B cell (primary cell): ENCODE measurements around the gene CHAT. TPM values are rescaled to one million over a fixed set of nuclear protein-coding genes. Genes with fewer than 3 reads are reported as not detected.

Source experiments
- ATAC-seq: fragments of 200-7000 bp; cut with Tn5 transposase; one replicate; pipeline ENCODE4 v1.10.0; 2021; ENCODE audit warnings: low read depth, mild to moderate bottlenecking, moderate number of reproducible peaks, moderate library complexity
- CTCF ChIA-PET: fragments of 350-600 bp; sonication (Branson Sonifier 250); formaldehyde crosslinking; loops from one replicate; lab custom pipeline; 2021; ENCODE audit warnings: antibody characterized with exemption, inconsistent platforms; lab: Charles Lee
- POLR2A ChIA-PET: fragments of 350-600 bp; sonication (Branson Sonifier 250); formaldehyde crosslinking; loops from one replicate; lab custom pipeline; 2021; ENCODE audit warnings: antibody characterized with exemption; lab: Charles Lee
- DNase-seq: peaks from one replicate; pipeline ENCODE4 v3.0.0; 2013
- H2AFZ ChIP-seq: 2 replicates; pipeline ENCODE4 v1.6.1; 2012; ENCODE audit warnings: mild to moderate bottlenecking, low read depth, low read length; ENCODE audit not compliant: insufficient read depth, poor library complexity, severe bottlenecking
- H3K27ac ChIP-seq, 2 donors: 1 replicate in 1 of 2; 2 replicates in 1 of 2; pipeline ENCODE4 v1.5.1; 2012 to 2013; ENCODE audit warnings: low read length in 2 of 2, mild to moderate bottlenecking in 2 of 2, moderate library complexity in 1 of 2
- H3K27me3 ChIP-seq, 4 experiments: fragments of 200-600 bp in 1 of 4; sonication (generic) in 1 of 4; replicated peaks in 1 of 4; 1 replicate in 2 of 4; 2 replicates in 2 of 4; pipeline versions ENCODE4 v1.6.1 to v1.7.0; 2013 to 2016; ENCODE audit warnings: low read length in 3 of 4, mild to moderate bottlenecking in 2 of 4, mixed read lengths in 1 of 4, moderate library complexity in 1 of 4; ENCODE audit not compliant: insufficient read depth in 4 of 4, control insufficient read depth in 3 of 4; ENCODE audit errors: control extremely low read depth in 1 of 4
- H3K36me3 ChIP-seq, 2 experiments: replicated peaks in 1 of 2; 1 replicate in 1 of 2; 2 replicates in 1 of 2; pipeline versions ENCODE4 v1.6.1 to v1.7.1; 2013; ENCODE audit warnings: low read length in 1 of 2; ENCODE audit not compliant: insufficient read depth in 2 of 2, control insufficient read depth in 1 of 2; ENCODE audit errors: control extremely low read depth in 1 of 2, extremely low read depth in 1 of 2
- H3K4me1 ChIP-seq, 2 donors: fragments of 200-600 bp in 1 of 2; sonication (generic) in 1 of 2; 1 replicate in 1 of 2; 2 replicates in 1 of 2; pipeline versions ENCODE4 v1.5.1 to v1.6.1; 2013 to 2017; ENCODE audit warnings: low read length in 2 of 2; ENCODE audit not compliant: control insufficient read depth in 2 of 2, insufficient read depth in 2 of 2
- H3K4me2 ChIP-seq: replicated peaks from 2 replicates; pipeline ENCODE3; 2012; ENCODE audit warnings: mild to moderate bottlenecking, low read depth, low read length; ENCODE audit not compliant: poor library complexity, severe bottlenecking
- H3K4me3 ChIP-seq, 5 experiments: fragments of 200-600 bp in 1 of 5; sonication (generic) in 1 of 5; 1 replicate in 3 of 5; 2 replicates in 2 of 5; pipeline versions ENCODE4 v1.5.1 to v1.7.0; 2011 to 2016; ENCODE audit warnings: low read length in 4 of 5, mild to moderate bottlenecking in 4 of 5, low read depth in 2 of 5, control low read depth in 1 of 5, moderate library complexity in 1 of 5; ENCODE audit not compliant: insufficient read depth in 1 of 5; ENCODE audit errors: control extremely low read depth in 1 of 5, extremely low read depth in 1 of 5
- H3K79me2 ChIP-seq: fragments of 200-600 bp; sonication (generic); one replicate; pipeline ENCODE4 v1.6.0; 2016; ENCODE audit warnings: low read length; ENCODE audit not compliant: control insufficient read depth, insufficient read depth
- H3K9ac ChIP-seq: fragments of 200-600 bp; sonication (generic); 2 replicates; pipeline ENCODE4 v1.6.1; 2017; ENCODE audit warnings: mild to moderate bottlenecking, low read length, moderate library complexity
- H3K9me3 ChIP-seq, 3 donors: one replicate each; pipeline versions ENCODE4 v1.6.1 to v1.7.1; 2013; ENCODE audit warnings: low read length in 2 of 3; ENCODE audit not compliant: control insufficient read depth in 2 of 3, insufficient read depth in 1 of 3; ENCODE audit errors: control extremely low read depth in 1 of 3
- H4K20me1 ChIP-seq: 2 replicates; pipeline ENCODE4 v1.6.0; 2012; ENCODE audit warnings: mild to moderate bottlenecking, low read length; ENCODE audit not compliant: insufficient read depth, control insufficient read depth, poor library complexity, severe bottlenecking
- H3K27ac Mint-ChIP-seq: one replicate; pipeline ENCODE4 v1.8.0; 2021; ENCODE audit warnings: mixed read lengths
- H3K27me3 Mint-ChIP-seq: one replicate; pipeline ENCODE4 v1.8.0; 2021; ENCODE audit warnings: mixed read lengths
- H3K4me1 Mint-ChIP-seq: one replicate; pipeline ENCODE4 v1.8.0; 2021; ENCODE audit warnings: mixed read lengths
- H3K4me3 Mint-ChIP-seq: one replicate; pipeline ENCODE4 v1.8.0; 2021; ENCODE audit warnings: mixed read lengths
- H3K9me3 Mint-ChIP-seq: one replicate; pipeline ENCODE4 v1.8.0; 2022; ENCODE audit warnings: mixed read lengths; ENCODE audit not compliant: insufficient read depth
- CTCF ChIP-seq: fragments of 200-600 bp; IDR thresholded peaks from one replicate; pipeline ENCODE4 v1.8.0; 2022; ENCODE audit warnings: antibody characterized with exemption, mild to moderate bottlenecking
- EZH2 ChIP-seq: IDR thresholded peaks from 2 replicates; pipeline ENCODE4 v1.6.1; 2012; ENCODE audit warnings: borderline replicate concordance, low read depth, mild to moderate bottlenecking, moderate library complexity, low read length; ENCODE audit not compliant: insufficient read depth, poor library complexity, severe bottlenecking
- WGBS: methylation state at CpG from one replicate; pipeline ENCODE4 v1.1.5; 2013; ENCODE audit warnings: missing lambda C conversion rate; ENCODE audit not compliant: insufficient coverage; 5-methylcytosine and 5-hydroxymethylcytosine counted together
- intact Hi-C: fragments of 100-400 bp; cut with micrococcal nuclease; formaldehyde crosslinking; loops from one replicate; pipeline ENCODE4 v1.10.0; 2022
- polyA plus RNA-seq: library from polyadenylated mRNA; depleted of rRNA; stranded (reverse); fragments of >200 nt; gene quantifications from 2 replicates; pipeline ENCODE4 v1.2.3, GENCODE V29; 2012
- total RNA-seq, 2 donors: library from RNA; stranded (reverse); fragments of 120-200 nt in 1 of 2; gene quantifications; 1 replicate in 1 of 2; 2 replicates in 1 of 2; pipeline versions ENCODE4 v1.2.3 to v1.2.4, GENCODE V29; 2013 to 2022

Gene CHAT
- total and polyA plus RNA-seq, 2 donors (not counting 1 experiment from before 2014, with no cell fraction given), result not detected

GRCh38 chr10:49599546-49599945, 14.3 kb upstream of the CHAT start:
- Mint-ChIP-seq H3K27me3 (peaks cover 46% of the 10 kb centered on the region), H3K27ac (no peak overlapping the region), H3K9me3 (no peaks in the 10 kb centered on the region), H3K4me3 (no peak overlapping the region), H3K4me1 (no peaks in the 10 kb centered on the region)
- no peak overlapping the region for H3K27ac ChIP-seq
- intact Hi-C loops, result no loop called here
- no peaks in the 10 kb centered on the region for H3K79me2 ChIP-seq
- CTCF ChIA-PET, result no interaction called here
- ATAC-seq, result no peak
- H3K36me3 ChIP-seq, result no peaks in the 10 kb centered on the region
- no peak overlapping the region for H2AFZ ChIP-seq
- H3K9me3 ChIP-seq, result no peaks in the 10 kb centered on the region
- no peak overlapping the region for H3K9ac ChIP-seq
- POLR2A ChIA-PET, result no interaction called here
- H3K4me2 ChIP-seq, result no peak overlapping the region
- H3K4me1 ChIP-seq, result no peaks in the 10 kb centered on the region
- peaks cover 0 to 3% (median 1%) of the 10 kb centered on the region in 4 experiments for H3K27me3 ChIP-seq
- no peak for DNase-seq
- H3K4me3 ChIP-seq, result no peak overlapping the region
- TF ChIP-seq EZH2 (no peak), CTCF (no peak)
- H4K20me1 ChIP-seq, result no peaks in the 10 kb centered on the region
- WGBS, result 60% methylated on average over 3 of the region's 3 CpGs

- Histone ChIP-seq H4K20me1 (no peaks in the 10 kb centered on the region), H3K4me1 (no peaks in the 10 kb centered on the region), H3K9me3 (no peaks in the 10 kb centered on the region), H3K79me2 (no peaks in the 10 kb centered on the region), H3K27me3 (peaks cover 0 to 6% (median 2%) of the 10 kb centered on the region in 4 experiments), H3K9ac (no peak overlapping the region), H3K36me3 (no peaks in the 10 kb centered on the region), H3K27ac (no peak overlapping the region), H2AFZ (no peak overlapping the region), H3K4me3 (no peak overlapping the region), H3K4me2 (no peak overlapping the region)
- WGBS, result 81% methylated on average over 8 of the region's 8 CpGs
- no peaks in the 10 kb centered on the region for H3K4me1 Mint-ChIP-seq
- ChIA-PET POLR2A (no interaction called here), CTCF (interaction anchor here (1.3 kb wide), 1 partner anchor 9 kb away, joined by 3 read pairs; no protein-coding TSS in a partner anchor)
- intact Hi-C loops, result no loop called here
- H3K4me3 Mint-ChIP-seq, result no peak overlapping the region
- ATAC-seq, result no peak
- peaks cover 47% of the 10 kb centered on the region for H3K27me3 Mint-ChIP-seq
- no peak for DNase-seq
- no peak overlapping the region for H3K27ac Mint-ChIP-seq
- TF ChIP-seq CTCF, result no peak
- H3K9me3 Mint-ChIP-seq, result no peaks in the 10 kb centered on the region
These were observed 13.8 kb upstream of the CHAT start for GRCh38 chr10:49600046-49600445.
